HG02884 (cell line): Measurements from ENCODE around the gene MPST.

Experiments
- ATAC-seq: cut with Tn5 transposase; IDR thresholded peaks from one replicate; pipeline ENCODE4 v1.9.1; 2021; ENCODE audit warnings: mild to moderate bottlenecking, moderate library complexity; ENCODE audit not compliant: unreplicated experiment

MPST gene

GRCh38 chr22:37021710-37022482 lies 2.4 kb downstream of the MPST start:
- no peak for ATAC-seq

DNA sequence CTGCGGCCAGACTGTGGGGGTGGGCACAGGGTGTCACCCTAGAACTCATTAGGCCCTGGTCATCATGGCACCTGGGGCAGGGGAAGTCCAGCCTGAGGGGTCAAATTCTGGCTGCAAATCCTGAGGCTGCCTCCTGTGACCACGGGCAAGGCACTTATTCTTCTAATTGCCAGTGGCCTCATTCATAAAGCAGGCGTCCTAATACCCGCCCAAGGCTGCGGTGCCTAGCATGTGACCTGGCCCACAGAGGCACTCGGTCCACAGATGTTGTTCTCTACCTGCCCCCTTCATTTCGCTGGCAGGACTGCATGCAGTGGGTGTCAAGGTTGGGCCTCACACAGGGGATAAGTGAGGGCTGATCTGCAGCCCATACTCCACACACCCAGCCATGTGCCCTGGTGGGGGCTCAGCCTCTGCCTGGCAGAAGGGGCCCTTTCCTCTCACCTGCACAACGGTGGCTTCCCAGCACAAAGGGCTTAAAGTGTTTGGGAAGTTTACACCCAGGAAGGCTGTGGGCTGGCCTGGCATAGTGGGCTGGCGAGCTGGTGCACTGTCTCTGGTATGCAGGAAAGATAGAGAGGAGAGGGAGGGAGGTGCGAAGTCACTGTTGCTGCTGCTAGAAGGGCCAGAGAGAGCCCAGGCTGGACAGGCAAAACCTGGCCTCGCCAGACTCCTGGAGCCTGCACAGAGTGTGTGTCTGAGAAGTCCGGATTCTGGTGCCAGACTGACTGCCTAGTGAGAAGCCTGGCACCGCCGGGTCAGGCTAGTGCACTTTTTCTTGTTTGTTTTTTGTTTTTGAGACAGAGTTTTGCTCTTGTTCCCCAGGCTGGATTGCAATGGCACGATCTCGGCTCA lies 3.2 kb downstream of the MPST start:
- no peak for ATAC-seq

GRCh38 chr22:37023743-37024338 lies 4.3 kb downstream of the MPST start:
- no peak for ATAC-seq

- no peak for ATAC-seq
Observed at GRCh38 chr22:37024339-37025157, 5.0 kb downstream of the MPST start.

DNA sequence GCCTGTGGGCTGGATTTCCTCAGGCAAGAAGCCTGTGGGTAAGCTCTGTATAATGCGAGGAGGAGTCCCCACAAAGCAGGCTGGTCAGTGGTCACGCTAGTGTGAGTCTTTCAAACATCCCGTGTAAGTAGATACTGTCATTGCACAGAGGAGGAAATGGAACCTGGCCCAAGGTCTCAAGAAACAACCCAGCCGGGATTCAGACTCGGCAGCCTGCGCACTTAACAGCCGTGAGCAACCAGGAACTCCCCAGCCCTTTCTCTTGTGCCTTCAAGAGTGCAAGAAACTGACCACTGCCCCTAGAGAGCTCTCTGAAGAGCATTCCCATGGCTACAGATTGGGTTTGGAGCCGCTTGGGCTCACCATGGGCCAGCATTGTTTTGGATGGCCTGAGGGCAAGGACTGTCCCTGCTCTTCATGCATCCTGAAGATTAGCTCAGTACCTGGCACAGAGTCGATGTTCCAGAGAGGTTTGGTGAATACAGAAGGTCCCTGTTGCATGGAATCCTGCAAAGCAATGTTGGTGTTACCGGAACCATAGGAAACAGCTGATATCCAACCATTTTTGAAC lies 6.0 kb downstream of the MPST start:
- no peak for ATAC-seq

DNA sequence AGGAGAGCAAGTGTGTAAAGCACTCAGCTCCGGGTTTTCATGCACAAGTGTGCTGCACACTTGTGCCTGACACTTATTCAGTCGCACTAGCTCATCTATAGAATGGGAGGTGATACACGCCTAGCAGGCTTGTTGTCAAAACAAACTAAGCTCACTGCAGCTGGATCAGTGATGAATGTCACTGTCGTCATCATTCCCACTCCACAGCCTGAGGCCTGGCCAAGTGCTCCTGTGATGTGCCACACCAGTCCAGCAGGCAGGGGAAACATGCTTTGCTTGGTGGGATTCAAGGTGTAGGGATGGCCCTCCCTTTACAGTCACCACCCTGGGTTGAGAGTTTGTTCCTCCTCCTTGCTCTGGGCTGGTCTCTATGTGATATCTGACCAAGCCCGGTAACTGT lies 6.8 kb downstream of the MPST start:
- ATAC-seq, result no peak

GRCh38 chr22:37027556-37027955 lies 8.0 kb downstream of the MPST start:
- ATAC-seq, result no peak

GRCh38 chr22:37028692-37029674 lies 9.4 kb downstream of the MPST start:
- ATAC-seq, result no peak

- no peak for ATAC-seq
Observed at GRCh38 chr22:37030560-37031281, 11.2 kb downstream of the MPST start.

GRCh38 chr22:37032134-37032534 lies 12.6 kb downstream of the MPST start:
- no peak for ATAC-seq

- no peak for ATAC-seq
Observed at GRCh38 chr22:37032535-37033460, 13.3 kb downstream of the MPST start.

GRCh38 chr22:37033605-37034430 lies 14.3 kb downstream of the MPST start:
- no peak for ATAC-seq

DNA sequence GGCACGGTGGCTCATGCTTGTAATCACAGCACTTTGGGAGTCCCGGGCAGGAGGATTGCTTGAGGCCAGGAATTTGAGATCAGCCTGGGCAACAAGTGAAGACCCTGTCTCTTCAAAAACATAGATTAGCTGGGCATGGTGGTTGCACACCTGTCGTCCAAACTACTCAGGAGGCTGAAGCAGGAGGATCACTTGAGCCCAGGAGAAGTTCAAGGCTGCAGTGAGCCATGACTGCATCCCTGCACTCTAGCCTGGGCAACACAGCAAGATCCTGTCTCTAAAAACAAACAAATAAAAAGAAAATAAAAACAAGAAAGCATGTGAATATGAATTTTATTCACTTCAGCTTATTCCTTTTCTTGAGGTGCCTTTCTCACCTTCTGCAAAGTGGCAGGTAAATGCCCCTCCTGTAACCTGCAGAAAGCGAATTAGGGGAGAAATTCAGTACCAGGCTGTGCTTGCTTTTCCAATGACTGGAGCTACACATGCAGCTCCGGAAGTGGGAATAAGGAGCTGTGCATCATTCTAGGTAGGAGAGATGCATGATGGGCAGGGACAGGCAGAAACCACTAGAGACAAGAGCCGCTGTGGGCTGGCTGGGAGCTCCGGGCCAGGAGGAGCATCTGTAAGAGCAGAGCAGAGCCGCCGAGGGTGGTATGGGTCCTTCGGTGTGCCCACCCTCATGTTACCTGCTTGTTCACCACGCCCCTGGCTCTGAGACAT lies 17.3 kb downstream of the MPST start:
- no peak for ATAC-seq

GRCh38 chr22:37037669-37038068 lies 18.1 kb downstream of the MPST start:
- no peak for ATAC-seq

DNA sequence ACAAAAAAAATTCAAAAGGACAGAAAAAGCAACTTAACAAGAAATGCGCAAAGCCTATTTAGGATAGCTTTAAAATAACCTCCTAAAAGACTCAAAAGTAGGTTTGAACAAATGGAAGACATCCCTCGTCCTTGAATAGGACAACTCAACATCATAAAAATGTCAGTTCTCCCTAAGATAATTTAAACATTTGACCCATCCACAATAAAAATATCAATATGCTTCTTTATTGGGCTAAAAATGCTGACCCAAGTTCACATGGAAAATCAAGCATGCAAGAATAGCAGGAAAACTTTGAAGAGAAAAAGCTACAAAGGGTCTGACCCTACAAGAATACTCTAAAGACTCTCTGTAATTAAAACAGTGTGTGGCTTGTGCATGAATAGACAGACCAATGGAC lies 19.9 kb downstream of the MPST start:
- ATAC-seq, result no peak

DNA sequence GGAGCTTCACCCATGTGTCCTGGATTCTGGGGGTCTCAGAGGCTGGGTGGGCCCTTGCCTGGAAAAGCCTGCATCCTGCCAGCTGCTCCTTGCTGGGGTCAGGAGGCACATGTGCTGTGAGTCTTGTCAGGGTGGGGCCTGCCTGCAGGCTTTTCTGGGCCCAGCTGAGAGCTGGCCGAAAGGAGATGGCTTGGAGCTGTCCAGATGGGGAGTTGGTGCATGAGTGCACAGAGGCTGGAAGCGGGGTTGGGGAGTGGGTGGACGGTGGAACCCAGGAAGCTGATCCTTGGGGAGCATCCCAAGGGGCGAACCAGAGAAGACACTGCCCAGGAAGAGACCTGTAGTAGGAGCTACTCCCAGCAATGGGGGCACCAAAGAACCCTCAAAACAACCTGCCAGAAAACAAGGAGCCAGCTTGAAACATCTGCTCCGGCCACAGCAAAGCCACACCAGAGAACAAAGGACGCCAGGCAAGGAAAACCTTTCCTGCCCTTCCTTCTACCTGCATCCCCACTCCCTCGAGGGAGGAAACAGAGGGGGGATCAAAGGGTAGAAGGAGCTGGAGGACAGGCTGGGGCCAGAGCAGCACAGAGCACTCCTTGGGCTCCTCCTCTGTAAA lies 23.8 kb downstream of the MPST start:
- no peak for ATAC-seq
